Activated naive CD4-positive, alpha-beta T cell treated with anti-CD3 and anti-CD28 coated beads, Interleukin-2, amount 50 U/mL, for 72 hours (primary cell): ENCODE measurements around the gene KRT33B. TPM values are rescaled to one million over a fixed set of nuclear protein-coding genes. Genes with fewer than 3 reads are reported as not detected.
A peak's percentile ranks its signal among the peaks of the same experiment; 100 is the strongest.
"Not testable (repeated sequence)": the region's sequence is repeated elsewhere in the genome, so short reads cannot be mapped to it uniquely, and the experiment has no call there.

Experiments
- ATAC-seq, 2 donors: fragments of 150-1000 bp; cut with Tn5 transposase; 2 replicates each; pipeline ENCODE4 v1.10.0; 2021; ENCODE audit warnings: mild to moderate bottlenecking in 2 of 2, moderate library complexity in 2 of 2
- DNase-seq, 2 donors: peaks; one replicate each; pipeline ENCODE4 v3.0.0; 2021 to 2022; ENCODE audit warnings: low spot score in 2 of 2
- H3K27ac Mint-ChIP-seq, 2 donors: one replicate each; pipeline ENCODE4 v1.8.0; 2022; ENCODE audit warnings: mild to moderate bottlenecking in 2 of 2, mixed read lengths in 2 of 2
- H3K36me3 Mint-ChIP-seq, 2 donors: one replicate each; pipeline ENCODE4 v1.8.0; 2022; ENCODE audit warnings: mixed read lengths in 2 of 2
- H3K9me3 Mint-ChIP-seq, 2 donors: one replicate each; pipeline ENCODE4 v1.8.0; 2022; ENCODE audit warnings: mixed read lengths in 2 of 2
- total RNA-seq, 2 donors: library from RNA; stranded (reverse); gene quantifications; one replicate each; pipeline ENCODE4 v1.2.3, GENCODE V29; 2022

The KRT33B gene
- total RNA-seq, 2 donors from 2014 or later, result not detected

DNA sequence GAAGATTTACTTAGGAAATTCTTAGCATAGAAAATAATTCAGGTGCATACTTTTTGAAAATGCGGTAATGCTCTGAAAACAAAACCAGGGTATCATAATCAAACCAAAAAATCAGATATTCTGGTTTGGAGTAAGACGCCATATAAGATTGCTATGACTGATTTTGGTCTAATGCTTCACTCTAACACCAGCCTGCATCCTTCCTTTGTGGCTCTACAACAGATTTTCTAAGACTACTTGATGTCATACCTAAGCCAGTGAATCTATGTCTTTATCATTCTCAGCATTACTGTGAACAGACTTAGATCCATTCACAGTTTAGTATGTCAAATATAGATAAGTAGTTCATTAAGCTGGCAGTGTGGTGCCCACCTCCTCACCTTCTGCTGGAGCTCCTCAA, 590 bp downstream of the KRT33B start:
- no peak for DNase-seq
- Mint-ChIP-seq H3K27ac (no peak overlapping the region), H3K9me3 (peaks cover 1 to 2% of the 10 kb centered on the region in 2 donors), H3K36me3 (no peaks in the 10 kb centered on the region)
- ATAC-seq, result no peak

DNA sequence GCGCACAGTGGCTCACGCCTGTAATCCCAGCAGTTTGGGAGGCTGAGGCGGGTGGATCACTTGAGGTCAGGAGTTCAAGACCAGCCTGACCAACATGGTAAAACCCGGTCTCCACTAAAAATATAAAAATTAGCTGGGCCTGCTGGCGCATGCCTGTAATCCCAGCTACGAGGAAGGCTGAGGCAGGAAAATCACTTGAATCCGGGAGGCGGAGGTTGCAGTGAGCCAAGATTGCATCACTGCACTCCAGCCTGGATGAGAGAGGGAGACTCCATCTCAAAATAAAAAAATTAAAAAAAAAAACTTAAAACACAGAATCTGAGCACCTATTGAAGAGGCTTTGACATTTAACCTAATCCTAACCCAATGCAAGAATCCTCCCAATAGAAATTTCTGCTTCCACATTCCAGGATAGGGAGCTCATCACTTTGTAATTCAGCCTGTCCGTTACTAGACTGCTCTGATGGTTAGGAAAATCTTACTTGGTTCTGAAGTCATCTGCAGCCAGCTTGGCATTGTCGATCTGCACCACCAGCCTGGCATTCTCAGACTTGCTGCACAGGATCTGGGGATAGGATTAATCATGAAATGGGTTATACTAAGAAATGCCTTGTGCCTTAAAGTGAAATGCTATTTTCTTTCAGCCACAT, 2.1 kb downstream of the KRT33B start:
- no peak for ATAC-seq
- Mint-ChIP-seq H3K9me3 (no peaks in the 10 kb centered on the region), H3K36me3 (no peaks in the 10 kb centered on the region), H3K27ac (no peak overlapping the region)
- DNase-seq, result no peak

DNA sequence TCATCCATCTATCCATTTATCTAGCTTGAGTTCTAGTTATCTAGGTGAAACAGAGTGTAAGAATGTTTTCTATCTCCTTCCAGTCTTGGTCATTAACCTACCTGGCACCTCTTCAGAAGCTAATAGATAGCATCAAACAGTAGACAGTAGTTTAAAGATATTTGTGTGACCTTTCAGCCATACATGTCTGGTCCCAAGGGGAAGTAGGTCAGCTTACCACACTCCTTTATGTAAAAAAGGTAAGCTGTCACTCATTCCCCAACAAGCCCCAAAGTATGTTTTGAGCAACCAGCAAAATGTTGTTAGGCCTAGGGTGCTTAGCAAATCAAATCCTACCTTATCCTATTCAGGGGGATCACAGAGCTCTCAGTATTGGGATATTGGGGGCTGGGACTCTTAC, 3.5 kb downstream of the KRT33B start:
- DNase-seq (no peak), ATAC-seq (no peak)
- no peak overlapping the region for H3K27ac Mint-ChIP-seq
- no peaks in the 10 kb centered on the region for H3K36me3 Mint-ChIP-seq
- H3K9me3 Mint-ChIP-seq, result peaks cover 0 to 4% of the 10 kb centered on the region in 2 donors

DNA sequence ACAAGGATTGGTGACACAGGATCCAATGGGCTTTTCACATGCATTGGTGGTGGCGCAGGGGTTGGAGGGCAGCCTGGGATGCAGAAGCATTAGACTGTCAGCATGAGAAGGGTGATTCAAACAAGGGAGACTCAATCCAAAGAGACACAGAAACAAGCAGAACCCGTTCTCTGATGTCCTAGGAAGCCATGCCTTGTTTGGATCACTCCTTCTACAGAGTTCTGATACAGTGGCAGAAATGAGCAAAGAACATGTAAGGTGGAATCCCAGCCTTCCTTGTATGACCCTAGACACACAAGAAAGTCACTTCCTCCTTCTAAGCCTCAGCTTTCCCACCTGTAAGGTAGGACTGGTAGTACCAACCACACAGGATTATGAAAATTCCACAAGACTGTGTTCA, 5.7 kb downstream of the KRT33B start:
- ATAC-seq (no peak), DNase-seq (no peak)
- Mint-ChIP-seq H3K9me3 (peaks cover 0 to 4% of the 10 kb centered on the region in 2 donors), H3K36me3 (no peaks in the 10 kb centered on the region), H3K27ac (no peak overlapping the region)

DNA sequence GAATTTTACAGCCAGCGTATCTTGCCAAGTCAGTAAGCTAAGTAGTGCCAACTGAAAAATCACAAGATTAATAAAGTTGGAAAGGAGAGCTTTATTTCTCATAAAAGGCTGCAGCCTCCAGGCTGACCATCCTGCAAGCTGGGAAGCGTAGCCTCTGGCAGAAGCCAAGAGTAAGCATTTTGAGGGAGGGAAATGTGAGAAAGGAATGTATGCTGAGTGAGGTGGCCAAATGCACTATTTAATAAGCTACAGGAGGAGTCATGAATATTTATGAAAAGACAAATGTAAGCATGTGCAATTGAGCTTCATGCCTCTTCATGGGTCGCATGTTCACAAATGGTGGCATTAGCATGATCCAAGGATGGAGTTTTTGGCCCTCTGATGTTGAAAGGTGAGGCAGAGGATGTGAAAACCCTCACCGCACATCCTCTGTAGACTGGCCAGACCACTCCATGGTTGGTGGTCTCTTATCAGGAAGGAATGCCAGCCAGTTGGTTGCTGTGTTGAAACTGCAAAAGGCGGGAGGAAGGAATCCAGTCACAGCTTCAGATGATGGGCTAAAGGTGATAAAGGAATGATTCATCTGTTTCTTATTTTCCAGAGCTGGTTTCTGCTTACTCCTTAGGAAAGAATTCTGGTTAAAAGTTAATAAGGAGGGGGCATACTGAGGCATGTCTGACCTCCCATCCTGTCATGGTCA, 9.2 kb downstream of the KRT33B start:
- Mint-ChIP-seq H3K9me3 (peaks cover 0 to 4% of the 10 kb centered on the region in 2 donors), H3K27ac (no peak overlapping the region), H3K36me3 (no peaks in the 10 kb centered on the region)
- no peak for DNase-seq
- no peak for ATAC-seq

DNA sequence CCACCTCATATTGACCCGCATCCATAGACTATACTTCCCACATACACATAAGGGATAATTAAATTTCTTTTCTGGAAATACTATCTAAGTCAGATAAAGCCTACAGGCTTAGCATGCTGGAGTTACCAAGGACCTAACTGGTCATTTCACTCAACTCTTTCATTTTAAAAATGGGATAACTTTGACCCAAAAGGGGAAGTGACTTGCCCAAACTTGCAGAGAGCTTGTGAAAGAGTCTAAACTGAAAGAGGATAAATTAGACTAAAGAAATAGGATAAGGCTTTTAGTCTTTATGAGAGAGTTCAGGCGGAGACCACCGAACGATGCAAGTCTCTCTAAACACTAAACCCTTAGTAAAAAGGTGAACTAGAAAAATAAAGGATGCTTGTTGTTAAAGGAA, 15.1 kb downstream of the KRT33B start:
- no peak for ATAC-seq
- Mint-ChIP-seq H3K9me3 (peaks cover 0 to 4% of the 10 kb centered on the region in 2 donors), H3K27ac (no peak overlapping the region), H3K36me3 (no peaks in the 10 kb centered on the region)
- no peak for DNase-seq

DNA sequence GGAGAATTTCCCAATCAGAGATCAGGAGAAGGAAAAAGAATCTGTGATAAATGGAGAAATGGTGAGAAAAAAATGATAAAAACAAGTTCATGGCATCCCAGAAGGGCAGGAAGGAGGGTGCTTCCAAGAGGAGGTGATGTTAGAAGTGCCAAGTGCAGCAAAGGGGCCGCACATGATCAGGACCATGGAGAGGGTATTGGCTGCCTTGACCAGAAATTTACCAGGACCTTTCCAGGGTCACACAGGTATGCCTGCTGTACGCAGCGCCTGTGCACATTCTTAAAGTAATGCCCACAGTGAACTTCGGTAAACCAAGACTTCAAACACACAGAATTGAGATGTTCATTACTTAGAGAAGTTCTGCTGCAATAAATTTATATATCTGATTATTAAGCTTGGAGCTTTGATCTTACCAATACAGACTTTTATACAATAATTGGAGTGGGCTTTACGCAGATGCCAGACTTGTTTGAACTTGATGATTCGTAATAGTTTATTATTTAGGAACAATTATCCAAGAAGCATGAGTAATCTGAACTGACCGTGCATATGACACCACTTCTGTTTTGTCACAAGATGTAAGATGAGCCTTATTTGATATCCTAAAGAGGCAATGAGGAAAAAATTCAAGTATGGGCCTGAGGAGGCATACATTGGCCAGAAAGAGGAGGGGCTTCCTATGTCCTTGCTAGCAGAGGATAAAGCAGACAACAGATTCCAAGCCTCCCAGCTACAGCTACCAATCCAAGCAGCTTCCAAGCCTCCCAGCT, 16.8 kb downstream of the KRT33B start:
- no peak for DNase-seq
- Mint-ChIP-seq H3K36me3 (no peaks in the 10 kb centered on the region), H3K27ac (no peak overlapping the region), H3K9me3 (peaks cover 0 to 4% of the 10 kb centered on the region in 2 donors)
- no peak for ATAC-seq

DNA sequence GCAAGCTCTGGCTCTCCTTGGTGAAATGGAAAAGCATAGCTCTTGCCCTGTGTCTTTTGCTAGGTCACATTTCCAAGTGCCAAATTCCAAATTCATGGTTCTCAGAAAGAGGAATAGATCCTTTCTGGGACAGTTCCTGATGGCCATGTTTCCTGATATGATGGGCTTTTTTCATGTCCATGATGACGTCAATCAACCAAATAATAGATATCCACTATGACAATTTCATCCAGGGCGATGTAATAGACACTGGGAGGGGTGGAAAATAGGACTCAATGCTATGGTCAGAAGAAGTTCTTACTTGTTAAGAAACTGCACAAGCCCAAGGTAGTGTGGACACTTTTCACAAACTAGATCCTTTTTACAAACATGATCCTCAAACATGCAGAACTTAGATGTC, 18.4 kb downstream of the KRT33B start:
- Mint-ChIP-seq H3K9me3 (peaks cover 0 to 4% of the 10 kb centered on the region in 2 donors), H3K36me3 (no peaks in the 10 kb centered on the region), H3K27ac (no peak overlapping the region)
- DNase-seq (no peak), ATAC-seq (no peak)

DNA sequence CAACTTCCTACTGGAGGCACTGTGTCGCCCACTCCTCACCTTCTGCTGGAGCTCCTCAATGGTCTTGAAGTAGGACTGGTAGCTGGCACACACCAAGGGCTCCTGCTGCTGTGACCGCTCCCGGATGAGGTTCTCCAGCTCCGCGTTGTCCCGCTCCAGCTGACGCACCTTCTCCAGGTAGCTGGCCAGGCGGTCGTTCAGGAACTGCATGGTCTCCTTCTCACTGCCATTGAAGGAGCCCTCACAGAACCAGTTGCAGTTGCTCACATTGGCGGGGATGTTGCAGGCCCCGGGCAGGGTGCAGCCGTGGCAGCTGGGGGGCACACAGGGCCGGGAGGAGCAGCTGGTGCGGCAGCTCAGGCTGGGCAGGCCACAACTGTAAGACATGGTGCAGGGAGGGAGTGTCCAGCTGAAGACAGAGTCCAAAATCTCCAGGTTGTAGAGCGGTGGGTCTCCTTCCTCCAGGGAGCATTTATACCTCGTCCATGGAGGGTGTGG, 19.2 kb downstream of the KRT33B start, which contains the start of gene KRT33A:
Gene KRT33A, minus strand, starts transcription at position 448 of the 498 bp plus-strand sequence. Its CDS starts 61 bp downstream, at position 387.
- H3K36me3 Mint-ChIP-seq, H3K9me3 Mint-ChIP-seq, ATAC-seq, H3K27ac Mint-ChIP-seq, DNase-seq: not testable (repeated sequence)

DNA sequence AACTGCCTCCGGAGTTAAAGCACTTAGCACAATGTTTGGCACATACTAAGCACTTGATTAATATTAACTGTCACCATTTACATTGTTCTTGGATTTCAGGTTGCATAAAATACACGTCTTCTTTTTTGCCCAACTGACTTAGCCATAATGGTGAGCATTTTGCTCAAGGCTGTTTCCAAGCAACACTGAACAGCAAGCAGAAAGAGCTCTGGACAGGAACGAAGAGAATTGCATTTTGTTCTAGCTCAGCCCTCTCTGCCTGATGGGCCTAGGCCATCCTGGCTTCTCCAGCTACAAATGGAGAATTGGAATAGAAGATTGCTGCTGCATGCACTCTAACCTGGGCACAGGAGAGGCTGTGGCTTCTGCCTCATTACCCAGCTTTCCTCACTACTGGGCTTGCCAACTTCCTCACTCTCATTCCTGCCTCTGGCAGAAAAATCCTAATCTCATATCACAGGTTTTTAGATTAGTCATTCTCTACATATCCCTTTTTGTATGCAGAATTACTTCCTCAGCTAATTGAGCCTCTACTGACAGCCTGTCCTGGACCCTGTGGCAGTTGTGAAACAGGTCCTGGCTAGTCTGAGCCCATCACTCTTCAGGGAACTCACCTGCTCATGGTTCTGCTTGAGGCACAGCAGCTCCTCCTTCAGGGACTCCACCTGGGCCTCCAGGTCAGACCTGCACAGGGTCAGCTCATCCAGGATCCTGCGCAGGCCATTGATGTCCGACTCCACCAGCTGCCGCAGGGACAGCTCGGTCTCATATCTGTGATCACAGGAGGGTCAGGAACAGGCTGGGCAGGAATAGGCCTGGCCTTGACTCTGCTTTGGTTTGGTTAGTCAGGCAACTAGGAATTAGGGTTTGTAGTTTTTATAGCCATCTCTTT, 21.5 kb downstream of the KRT33B start:
- DNase-seq, result no peak
- peaks cover 4% of the 10 kb centered on the region in 2 donors for H3K36me3 Mint-ChIP-seq
- H3K27ac Mint-ChIP-seq, result no peak overlapping the region
- ATAC-seq, result no peak
- H3K9me3 Mint-ChIP-seq, result peaks cover 3 to 12% of the 10 kb centered on the region in 2 donors

DNA sequence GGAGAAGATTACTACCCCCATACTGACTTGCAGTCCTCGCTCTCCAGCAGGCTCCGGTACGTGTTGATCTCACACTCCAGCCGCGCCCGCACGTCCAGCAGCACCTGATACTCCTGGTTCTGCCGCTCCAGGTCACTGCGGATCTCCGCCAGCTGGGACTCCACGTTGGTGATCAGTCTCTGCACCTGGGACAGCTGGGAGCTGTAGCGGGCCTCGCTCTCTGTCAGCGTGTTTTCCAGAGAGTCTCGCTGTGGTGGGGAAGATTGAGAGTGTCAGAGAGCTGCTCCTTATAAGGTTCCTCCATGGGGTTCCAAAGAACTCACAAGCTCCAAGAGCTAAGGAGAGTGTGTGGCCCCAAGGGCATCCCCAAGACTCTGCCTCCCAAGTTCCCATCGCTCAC, 23.2 kb downstream of the KRT33B start:
- H3K27ac Mint-ChIP-seq, ATAC-seq, DNase-seq: not testable (repeated sequence)
- H3K36me3 Mint-ChIP-seq, result peaks cover 12 to 13% of the 10 kb centered on the region in 2 donors
- peaks cover 10 to 12% of the 10 kb centered on the region in 2 donors for H3K9me3 Mint-ChIP-seq

DNA sequence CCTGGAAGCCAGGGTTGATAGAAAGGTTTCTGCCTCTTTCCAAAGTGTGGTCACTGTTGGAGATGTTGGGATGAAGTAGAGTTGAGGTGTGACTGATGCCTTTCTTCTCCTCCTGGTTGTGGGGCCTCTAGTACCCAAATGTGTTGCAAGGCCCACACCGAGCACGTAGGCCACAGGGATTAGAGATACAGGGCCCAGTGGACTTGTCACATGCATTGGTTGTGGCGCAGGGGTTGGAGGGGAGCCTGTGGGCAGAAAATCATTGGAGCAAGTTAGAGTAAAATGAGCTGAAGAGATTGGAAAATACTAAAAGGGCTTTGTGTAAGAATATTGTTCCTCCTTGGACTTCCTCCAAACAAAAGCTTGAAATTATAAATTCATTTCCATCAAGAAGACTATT, 23.6 kb downstream of the KRT33B start:
- peaks cover 10 to 12% of the 10 kb centered on the region in 2 donors for H3K9me3 Mint-ChIP-seq
- H3K27ac Mint-ChIP-seq, result no peak overlapping the region
- DNase-seq (no peak), ATAC-seq (no peak)
- H3K36me3 Mint-ChIP-seq, result peaks cover 12 to 13% of the 10 kb centered on the region in 2 donors

DNA sequence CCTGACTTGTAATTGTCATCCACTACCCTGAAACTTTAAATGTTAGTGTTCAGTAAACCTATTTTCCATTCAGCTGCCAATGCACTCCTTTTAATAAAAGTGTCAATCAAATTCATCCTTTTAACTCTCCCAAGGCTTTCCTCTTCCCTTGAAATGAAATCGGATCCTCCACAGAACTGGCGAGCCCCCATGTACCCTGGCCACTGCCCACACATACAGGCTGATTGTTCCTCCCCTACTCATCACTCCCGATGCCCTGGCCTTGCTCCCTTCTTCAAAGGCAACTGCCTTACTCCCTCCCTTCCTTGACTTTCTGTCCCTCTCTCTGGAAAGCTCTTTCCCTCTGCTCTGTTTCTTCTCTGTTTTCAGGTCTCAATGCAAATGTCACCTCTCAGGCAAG, 26.6 kb downstream of the KRT33B start:
- ATAC-seq (no peak), DNase-seq (no peak)
- peaks cover 10 to 12% of the 10 kb centered on the region in 2 donors for H3K9me3 Mint-ChIP-seq
- peaks cover 12 to 13% of the 10 kb centered on the region in 2 donors for H3K36me3 Mint-ChIP-seq
- H3K27ac Mint-ChIP-seq, result peak overlapping the region in 1 of 2 donors; percentile 22

DNA sequence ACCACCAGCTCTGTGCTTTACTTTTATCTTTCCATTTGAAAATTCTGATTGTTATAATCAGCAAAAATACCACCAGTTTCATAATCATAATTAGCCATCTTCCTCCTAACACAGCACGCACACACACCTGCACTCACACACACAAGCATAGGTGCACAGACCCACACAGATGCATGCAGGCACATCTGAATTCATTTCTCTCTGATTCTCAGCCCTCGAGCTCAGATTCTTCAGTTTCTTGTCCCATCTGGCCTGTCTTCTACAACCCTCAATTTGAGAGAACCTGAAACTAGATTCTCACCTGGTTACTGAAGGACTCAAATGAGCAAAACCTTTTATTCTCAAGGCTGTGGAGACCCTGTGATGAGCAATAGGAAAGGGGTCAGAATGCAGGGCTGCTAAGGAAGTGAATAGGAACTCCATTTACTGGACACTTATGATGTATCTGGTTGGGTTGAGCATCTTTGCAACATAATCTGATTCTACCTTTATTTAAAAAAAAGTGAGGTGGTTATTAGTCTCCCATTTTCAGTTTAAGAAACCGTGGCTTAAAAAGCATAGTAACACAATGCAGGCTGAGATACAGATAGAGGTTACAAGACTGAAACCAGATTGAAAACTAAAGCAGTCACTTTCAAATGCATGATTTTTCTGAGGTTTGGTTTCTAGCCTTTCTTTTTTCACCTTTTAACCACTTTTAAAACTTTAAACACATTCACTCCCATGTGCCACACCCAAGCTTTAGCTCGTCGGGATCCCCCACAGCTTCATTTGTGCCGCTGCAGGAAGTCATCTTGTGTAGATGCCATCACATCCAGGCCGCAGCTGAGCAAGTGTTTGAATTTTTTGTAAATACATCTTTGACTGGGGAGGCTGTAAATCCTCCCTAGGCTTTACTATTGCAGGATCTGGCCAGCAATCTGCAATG, 28.4 kb downstream of the KRT33B start:
- Mint-ChIP-seq H3K36me3 (peaks cover 12 to 13% of the 10 kb centered on the region in 2 donors), H3K9me3 (peaks cover 10 to 12% of the 10 kb centered on the region in 2 donors), H3K27ac (peak overlapping the region; percentile 81 to 95)
- ATAC-seq, result peak; percentile 78 to 80
- peak in 1 of 2 donors; percentile 48 for DNase-seq

DNA sequence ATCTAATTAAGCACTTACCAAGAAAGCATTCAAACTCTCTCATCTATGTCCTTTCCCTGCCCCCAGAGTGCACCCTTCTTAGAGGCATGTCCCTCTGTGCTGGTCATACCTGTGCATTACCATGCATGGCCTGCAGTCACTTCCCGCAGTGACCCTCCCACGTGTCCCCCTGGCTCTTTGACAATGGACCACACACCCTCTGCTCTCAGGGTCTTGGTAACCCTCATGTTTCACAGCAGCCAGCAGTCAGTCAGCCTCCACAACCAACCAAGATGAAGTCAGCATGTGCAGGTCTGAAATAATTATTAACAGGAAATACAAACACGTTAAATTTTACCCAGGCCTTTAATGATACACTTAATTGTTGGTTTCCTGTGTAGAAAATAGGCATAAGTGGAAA, 29.1 kb downstream of the KRT33B start:
- Mint-ChIP-seq H3K36me3 (peaks cover 12 to 13% of the 10 kb centered on the region in 2 donors), H3K9me3 (peaks cover 10 to 12% of the 10 kb centered on the region in 2 donors), H3K27ac (peak overlapping the region; percentile 81 to 95)
- DNase-seq, result no peak
- ATAC-seq, result no peak
